NCI-H2196 treated with DMSO at 0.1 percent for 48 hours (cell line): ENCODE results near the gene SLC17A1.
"Not testable (repeated sequence)": the region's sequence is repeated elsewhere in the genome, so short reads cannot be mapped to it uniquely, and the experiment has no call there.

ENCODE experiments used
- DNase-seq: peaks from one replicate; lab custom pipeline; 2025; ENCODE audit not compliant: unreplicated experiment; lab: John Stamatoyannopoulos, UW

The SLC17A1 gene

DNA sequence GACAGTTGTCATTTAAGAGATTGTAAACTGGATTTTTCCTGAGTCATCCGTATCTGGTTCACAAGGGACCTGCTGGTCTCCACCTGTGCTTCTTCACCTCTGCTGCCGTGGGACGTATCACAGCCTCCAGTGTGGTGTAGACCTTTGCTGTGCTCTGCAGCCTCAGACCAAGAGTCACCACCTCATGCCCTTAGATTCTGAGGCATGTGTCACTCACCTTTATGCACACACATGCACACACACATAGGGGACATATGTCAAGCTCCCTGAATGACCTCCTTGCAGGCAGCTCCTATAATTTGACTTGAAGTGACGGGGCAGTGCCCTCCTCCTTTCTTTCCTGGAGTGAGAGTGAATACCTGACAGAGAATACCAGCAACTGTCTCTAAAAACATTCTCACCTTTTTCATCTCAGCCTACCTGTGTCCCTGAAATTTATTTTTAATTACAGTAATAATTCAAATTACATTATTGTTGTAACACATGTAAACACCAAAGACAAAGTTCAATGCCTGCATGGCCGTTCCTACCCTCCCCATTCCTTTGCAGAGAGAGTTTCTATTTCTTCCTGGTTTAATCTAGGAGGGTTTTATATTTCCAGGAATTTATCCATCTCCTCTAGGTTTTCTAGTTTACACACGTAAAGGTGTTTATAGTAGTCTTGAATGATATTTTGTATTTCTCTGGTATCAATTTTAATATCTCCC is 73.8 kb downstream of the SLC17A1 start:
- DNase-seq, result no peak

DNA sequence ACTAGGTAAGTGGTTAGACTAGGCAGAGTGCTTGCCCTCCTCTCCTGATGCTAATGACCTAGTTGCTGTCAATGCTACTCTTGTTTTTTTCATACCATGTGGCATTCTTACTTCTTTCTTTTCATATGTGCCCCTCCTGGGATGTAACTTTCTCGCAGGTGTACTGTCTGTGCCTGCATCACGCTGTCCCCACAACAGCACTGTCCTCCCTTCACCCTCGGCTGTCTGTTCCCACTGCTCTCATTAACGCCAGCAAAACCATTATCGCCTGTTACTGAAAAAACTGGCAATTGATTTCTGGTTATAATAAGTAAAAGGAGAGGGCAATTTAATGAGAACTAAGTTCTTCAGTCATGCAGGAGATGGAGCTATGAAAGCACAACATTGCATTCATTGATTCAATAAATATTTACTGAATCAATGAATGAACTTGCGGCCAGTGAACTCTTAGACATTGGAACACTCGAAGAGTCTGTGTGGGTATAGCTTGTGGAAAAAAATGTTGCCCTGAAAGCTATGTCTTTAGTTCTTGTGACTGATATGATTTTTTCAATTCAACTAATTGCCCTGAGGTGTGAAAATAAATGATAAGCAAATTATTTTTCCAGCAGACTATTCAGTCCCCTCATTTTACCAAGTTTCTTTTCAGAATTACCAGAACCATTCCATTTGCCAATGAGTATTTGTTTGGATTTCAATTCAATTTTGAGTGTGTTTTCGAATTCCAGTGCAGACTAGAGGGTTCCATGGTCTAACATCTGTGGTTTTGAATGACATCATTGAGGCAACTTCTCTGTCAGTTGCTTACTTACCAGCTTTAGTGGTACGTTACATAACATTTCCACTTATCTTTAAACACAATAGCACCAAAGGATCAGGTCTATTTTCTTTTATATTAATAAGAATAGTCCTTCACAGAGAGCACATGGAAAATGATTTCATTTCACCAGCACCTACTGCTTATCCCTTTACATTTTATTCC is 75.2 kb downstream of the SLC17A1 start:
- DNase-seq, result no peak

DNA sequence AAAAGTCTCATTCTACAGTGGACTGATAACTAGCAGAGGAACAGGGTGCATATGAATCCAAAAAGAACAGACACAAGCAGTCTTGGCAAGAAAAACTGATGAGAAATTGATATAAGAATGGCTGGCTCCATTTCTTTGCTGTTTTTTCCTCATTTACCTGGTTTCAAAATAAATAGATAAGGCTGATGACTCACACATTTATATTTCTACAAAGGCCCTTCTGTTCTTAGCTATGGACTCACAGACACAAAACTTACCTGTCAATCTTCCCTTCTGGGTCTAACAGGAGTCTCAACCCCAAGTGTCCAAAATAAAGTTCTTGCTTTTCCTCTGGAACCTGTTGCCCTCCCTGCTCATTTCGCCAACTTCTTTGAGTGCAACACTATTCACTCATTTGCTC is 76.4 kb downstream of the SLC17A1 start:
- DNase-seq, result no peak

DNA sequence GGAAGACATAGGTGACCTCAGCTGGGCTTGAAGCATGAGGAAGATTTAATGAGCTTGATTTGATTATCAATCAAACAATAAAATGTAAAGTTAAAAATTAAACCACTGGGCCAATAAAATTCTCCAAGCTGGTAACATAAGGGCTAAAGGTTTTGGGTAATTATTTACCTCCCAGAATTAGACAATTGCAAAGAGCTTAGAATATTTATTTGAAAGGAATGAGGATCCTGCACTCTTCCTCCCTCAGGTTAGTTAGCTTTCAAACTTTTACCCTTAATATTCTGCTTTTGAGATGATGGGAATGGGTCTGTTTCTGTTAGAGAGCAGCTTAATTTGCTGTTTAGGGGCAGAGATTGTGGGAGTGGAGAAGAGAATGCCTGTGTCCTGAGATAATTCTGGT is 77.3 kb downstream of the SLC17A1 start, which contains the start of gene SLC17A4:
Gene SLC17A4, plus strand, starts transcription at position 208 of the 400 bp plus-strand sequence. CDS start 7,221 bp downstream, outside the sequence.
- no peak for DNase-seq

DNA sequence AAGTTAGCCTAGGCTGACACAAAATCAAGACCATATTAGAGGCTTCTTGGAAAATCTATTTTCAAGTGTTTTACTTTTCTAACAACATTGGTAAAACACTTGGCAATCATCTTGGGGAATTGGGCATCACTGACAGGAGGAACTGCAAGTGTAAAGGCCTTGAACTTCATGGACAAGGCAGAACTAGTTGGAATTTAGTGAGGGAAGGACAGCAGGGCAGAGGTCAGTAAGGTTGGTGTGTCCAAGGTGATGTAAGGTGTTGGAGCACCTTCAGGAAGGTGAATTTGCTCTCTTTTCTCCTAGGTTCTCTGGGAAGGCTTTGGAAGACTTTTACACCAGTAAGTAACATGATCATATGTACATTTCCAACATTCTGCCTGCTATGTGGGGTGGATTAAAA is 78.8 kb downstream of the SLC17A1 start:
- DNase-seq, result no peak

DNA sequence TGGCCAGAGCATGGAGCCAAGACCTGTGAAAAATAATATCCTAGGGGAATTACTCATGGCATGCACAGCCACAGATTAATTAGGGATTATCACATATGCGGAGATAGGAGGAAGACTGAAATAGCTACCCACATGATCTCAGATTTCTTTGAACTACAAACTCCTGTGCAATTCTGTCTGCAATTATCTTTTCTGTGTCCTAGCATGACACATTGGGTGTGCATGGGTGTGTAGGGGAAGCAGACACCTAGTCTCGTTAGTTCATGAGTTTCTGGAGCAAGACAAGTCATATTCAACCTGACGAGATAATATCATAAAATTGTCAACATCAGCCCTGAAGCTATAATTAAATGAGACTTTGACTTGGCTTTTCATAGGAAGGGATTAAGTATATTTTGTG is 80.9 kb downstream of the SLC17A1 start:
- no peak for DNase-seq

DNA sequence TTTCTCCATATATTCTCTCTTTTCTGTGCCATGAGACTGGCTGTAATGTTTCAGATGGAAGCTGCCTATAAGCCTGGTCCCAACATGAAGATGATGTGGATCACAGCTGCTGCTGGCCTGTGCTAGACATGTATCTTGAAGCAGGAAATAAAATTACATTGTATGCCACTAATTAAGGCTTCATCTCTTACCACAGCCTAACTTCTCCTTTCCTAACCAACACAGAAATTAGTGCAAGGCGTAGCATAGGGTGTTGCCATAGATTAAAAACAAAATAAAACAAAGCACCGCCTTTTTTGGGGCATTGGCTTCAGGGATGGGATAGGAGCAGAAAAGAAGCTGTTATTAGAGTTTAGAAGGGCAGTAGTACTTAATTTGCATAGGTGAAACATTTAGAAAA is 82.0 kb downstream of the SLC17A1 start:
- no peak for DNase-seq

DNA sequence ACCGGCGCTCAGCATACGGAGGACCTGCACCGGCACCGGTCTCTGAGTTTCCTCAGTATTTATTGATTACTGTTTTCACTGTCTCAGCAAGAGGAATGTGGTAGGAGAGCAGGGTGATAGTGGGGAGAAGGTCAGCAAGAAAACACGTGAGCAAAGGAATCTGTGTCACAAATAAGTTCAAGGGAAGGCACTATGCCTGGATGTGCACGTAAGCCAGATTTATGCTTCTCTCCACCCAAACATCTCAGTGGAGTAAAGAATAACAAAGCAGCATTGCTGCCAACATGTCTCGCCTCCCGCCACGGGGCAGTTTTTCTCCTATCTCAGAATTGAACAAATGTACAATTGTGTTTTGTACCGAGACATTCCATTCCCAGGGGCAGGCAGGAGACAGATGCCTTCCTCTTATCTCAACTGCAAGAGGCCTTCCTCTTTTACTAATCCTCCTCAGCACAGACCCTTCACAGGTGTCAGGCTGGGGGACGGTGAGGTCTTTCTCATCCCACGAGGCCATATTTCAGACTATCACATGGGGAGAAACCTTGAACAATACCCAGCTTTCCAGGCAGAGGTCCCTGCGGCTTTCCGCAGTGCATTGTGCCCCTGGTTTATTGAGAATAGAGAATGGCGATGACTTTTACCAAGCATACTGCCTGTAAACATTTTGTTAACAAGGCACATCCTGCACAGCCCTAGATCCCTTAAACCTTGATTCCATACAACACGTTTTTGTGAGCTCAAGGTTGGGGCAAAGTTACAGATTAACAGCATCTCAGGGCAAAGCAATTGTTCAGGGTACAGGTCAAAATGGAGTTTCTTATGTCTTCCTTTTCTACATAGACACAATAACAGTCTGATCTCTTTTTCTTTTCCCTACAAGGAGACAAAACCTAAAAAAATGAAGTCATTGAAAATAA is 83.0 kb downstream of the SLC17A1 start:
- DNase-seq, result not testable (repeated sequence)

DNA sequence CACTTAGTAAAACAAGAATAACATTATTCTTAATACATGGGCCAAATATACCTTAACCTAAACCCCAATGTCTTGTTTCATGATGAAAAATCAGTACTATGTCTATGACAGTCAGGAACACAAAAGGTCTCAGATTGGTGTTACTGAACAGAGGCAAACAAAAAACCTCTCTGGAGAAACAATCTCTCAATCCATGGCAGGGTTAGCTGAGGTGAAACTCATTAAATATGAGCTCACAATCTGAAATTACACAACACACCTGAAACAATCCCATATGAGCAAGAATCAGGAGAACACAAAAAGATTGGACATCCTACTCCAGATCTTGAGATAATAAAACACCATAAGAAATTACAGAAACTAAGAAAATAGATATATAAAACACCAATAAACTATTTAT is 83.8 kb downstream of the SLC17A1 start:
- DNase-seq, result no peak

DNA sequence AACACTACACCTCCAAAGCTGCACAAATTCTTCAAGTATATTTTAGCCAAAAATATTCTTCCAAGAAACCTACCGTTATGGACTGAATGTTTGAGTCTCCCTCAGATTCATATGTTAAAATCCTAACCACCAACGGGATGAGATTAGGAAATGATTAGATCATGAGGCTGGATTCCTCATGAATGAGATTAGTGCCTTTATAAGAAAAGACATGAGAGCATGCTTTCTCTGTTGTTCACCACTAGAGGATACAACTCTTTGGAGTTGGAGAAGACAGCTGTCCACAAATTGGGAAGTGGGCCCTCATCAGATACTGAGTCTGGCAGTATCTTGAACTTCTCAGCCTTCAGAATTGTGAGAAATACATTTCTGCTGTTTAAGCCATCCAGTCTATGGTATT is 84.4 kb downstream of the SLC17A1 start:
- no peak for DNase-seq

DNA sequence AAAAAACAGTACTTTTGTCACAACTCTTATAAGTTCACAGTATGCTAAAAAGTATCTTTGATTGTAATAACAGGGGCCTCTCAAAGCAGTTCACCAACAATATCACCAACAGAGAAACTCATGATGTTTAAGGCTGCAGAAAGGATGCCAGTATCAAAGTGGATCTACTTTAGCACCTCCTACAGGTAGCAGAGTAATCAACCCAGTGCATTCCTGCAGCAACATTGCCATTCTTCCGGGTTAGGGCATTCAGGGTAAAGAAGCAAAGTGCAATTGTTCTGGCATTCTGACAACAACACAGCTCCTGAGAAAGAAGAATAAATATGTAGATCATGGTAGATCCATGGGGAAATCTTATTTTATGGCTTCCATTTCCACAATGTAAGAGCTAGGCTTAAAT is 84.9 kb downstream of the SLC17A1 start:
- no peak for DNase-seq

DNA sequence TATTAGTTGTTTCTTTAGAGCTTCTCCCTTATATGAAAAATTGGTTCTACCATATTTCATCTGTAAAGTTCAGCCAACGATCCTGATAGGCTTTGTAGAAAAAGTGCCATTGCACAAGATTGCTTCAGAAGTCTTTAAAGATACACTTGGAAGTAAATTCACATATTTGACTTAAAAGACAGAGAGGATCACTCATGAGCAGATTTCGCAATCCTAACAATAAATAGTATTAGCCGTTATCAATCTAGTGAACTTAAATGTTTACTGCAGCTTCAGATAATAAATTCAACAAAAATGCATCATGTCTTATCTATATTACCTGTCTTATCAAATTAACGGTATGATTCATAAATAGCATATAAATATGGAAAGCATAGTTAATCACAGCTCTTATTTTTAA is 86.0 kb downstream of the SLC17A1 start:
- DNase-seq, result no peak

DNA sequence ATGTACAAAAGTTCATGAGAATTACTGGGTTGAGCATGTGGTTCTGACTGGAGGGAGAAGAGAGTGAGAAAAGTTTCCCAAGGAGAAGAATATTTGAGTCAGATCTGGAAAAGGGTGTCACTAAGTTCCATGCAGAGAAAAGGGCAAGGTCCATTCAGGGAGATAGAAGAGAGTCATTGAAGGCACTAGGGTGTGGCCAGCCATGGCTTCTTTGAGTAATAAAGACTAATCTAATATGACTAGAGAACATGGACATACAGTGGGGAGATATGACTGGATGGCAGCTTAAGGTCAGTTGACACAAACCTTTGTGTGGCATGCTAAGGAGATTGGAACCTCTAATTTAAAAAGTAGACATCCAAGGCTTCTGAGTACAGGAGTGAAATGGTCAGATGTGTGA is 88.0 kb downstream of the SLC17A1 start:
- DNase-seq, result no peak

DNA sequence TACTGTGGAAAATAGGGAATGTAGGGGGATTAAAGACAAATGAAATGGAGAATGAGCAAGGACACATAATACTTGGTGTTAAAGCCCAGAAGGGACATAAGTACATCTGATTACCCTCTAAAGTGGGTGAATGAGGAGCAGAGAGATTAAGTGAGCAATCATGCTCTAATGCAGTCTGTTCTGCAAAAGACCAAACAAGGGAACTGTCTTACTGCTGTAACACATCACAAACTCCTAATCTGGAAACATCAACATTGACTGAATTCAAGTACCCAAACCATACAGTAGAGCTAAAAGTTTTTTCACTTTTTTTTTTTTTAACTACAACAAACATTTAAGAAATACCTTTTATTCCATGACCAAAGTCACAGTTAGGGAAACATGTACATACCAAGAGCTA is 96.6 kb downstream of the SLC17A1 start:
- no peak for DNase-seq
